SK-N-MC (cell line): Measurements from ENCODE around the gene WASL.

Experiments
- EZH2 ChIP-seq: fragments of 200-600 bp; sonication (generic); IDR thresholded peaks from one replicate; pipeline ENCODE4 v1.6.1; 2017; ENCODE audit warnings: antibody characterized with exemption
- POLR2AphosphoS5 ChIP-seq: IDR thresholded peaks from 2 replicates; pipeline ENCODE4 v1.6.1; 2012; ENCODE audit warnings: mild to moderate bottlenecking, low read depth, low read length, borderline replicate concordance

GRCh38 chr7:123637878-123638277 is 110.9 kb downstream of the WASL start:
- TF ChIP-seq EZH2: no peak
- no peak for TF ChIP-seq POLR2AphosphoS5
